RWPE1 (cell line): ENCODE data around the gene KIRREL3.

Experiments used
- CTCF ChIA-PET: fragments of 350-600 bp; sonication (Branson Sonifier 250); formaldehyde crosslinking; extraction: SDS; loops from one replicate; lab custom pipeline; 2021; lab: Yijun Ruan, JAX
- POLR2A ChIA-PET: fragments of 400-600 bp; formaldehyde crosslinking; extraction: SDS; loops from one replicate; lab custom pipeline; 2020; ENCODE audit warnings: antibody characterized with exemption; ENCODE audit not compliant: low non-redundant PET; lab: Yijun Ruan, JAX
- DNase-seq: peaks from one replicate; pipeline ENCODE4 v3.0.0; 2012; ENCODE audit warnings: low spot score
- H3K27ac ChIP-seq: fragments of 450-650 bp; 2 replicates; pipeline ENCODE4 v1.5.1; 2017
- CTCF ChIP-seq: fragments of 450-650 bp; conservative IDR thresholded peaks from 2 replicates; pipeline ENCODE4 v1.5.1; 2017; ENCODE audit warnings: low read depth, mild to moderate bottlenecking

Gene KIRREL3

GRCh38 chr11:126696982-126697381 lies 303.6 kb downstream of the KIRREL3 start:
- no peak for DNase-seq
- no peak overlapping the region for H3K27ac ChIP-seq
- ChIA-PET CTCF (interaction anchor here (0.6 kb wide), 1 partner anchor 635 kb away, joined by 5 read pairs; no protein-coding TSS in a partner anchor), POLR2A (no interaction called here)
- TF ChIP-seq CTCF: no peak

GRCh38 chr11:126695293-126695692 lies 305.3 kb downstream of the KIRREL3 start:
- no peak overlapping the region for H3K27ac ChIP-seq
- TF ChIP-seq CTCF: no peak
- ChIA-PET POLR2A (no interaction called here), CTCF (interaction anchor here (0.7 kb wide), 1 partner anchor 21 kb away, joined by 3 read pairs; no protein-coding TSS in a partner anchor)
- no peak for DNase-seq

- H3K27ac ChIP-seq: no peak overlapping the region
- TF ChIP-seq CTCF: no peak
- POLR2A ChIA-PET: no interaction called here
- no peak for DNase-seq
- CTCF ChIA-PET: no interaction called here
Measured at GRCh38 chr11:126694065-126694625, 306.4 kb downstream of the KIRREL3 start.

GRCh38 chr11:126687477-126687876 lies 313.1 kb downstream of the KIRREL3 start:
- no peak for TF ChIP-seq CTCF
- H3K27ac ChIP-seq: no peak overlapping the region
- no peak for DNase-seq
- CTCF ChIA-PET: no interaction called here
- POLR2A ChIA-PET: no interaction called here

- no peak overlapping the region for H3K27ac ChIP-seq
- no peak for TF ChIP-seq CTCF
- DNase-seq: no peak
- POLR2A ChIA-PET: no interaction called here
- CTCF ChIA-PET: no interaction called here
Measured at GRCh38 chr11:126686938-126687337, 313.6 kb downstream of the KIRREL3 start.

GRCh38 chr11:126683766-126684728 lies 316.5 kb downstream of the KIRREL3 start:
- DNase-seq: no peak
- H3K27ac ChIP-seq: no peak overlapping the region
- TF ChIP-seq CTCF: no peak
- CTCF ChIA-PET: interaction anchor here (0.6 to 0.7 kb wide), 2 partner anchors 14 to 332 kb away, joined by 3 to 4 read pairs; no protein-coding TSS in a partner anchor
- POLR2A ChIA-PET: no interaction called here
